GM20000 (cell line): Measurements from ENCODE around the gene MORC4.

ENCODE experiments used
- DNase-seq: peaks from one replicate; pipeline ENCODE4 v3.0.0; 2012; ENCODE audit warnings: low spot score
- CTCF ChIP-seq: IDR thresholded peaks from 2 replicates; pipeline ENCODE4 v1.5.1; 2012; ENCODE audit warnings: mild to moderate bottlenecking, control low read depth; ENCODE audit errors: extremely low read depth, missing control alignments

The MORC4 gene

GRCh38 chrX:106940068-106940467, 59.9 kb downstream of the MORC4 start:
- no peak for TF ChIP-seq CTCF
- no peak for DNase-seq

GRCh38 chrX:106939566-106939965, 60.4 kb downstream of the MORC4 start:
- no peak for TF ChIP-seq CTCF
- DNase-seq, result no peak

DNA sequence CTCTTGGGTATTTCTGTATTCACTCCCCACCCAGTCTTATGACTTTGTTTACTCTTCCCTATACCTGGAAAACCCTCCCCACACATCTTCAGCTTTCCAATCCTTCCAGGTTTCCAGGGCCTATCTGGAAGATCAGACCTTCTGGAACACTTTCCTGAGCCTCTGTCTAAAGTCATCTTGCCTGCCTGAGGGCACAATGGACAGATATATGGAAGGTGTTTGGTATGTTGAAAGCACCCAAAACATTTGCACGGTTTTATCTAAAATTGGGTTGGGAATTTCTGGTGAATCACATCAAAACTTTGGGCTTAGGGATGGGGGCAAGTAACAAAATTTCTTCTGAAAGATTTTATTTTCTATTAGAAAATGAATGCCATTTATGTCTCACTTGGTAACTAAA, 63.8 kb downstream of the MORC4 start:
- TF ChIP-seq CTCF, result no peak
- DNase-seq, result no peak

- TF ChIP-seq CTCF, result no peak
- no peak for DNase-seq
Measured at GRCh38 chrX:106935175-106935574, 64.8 kb downstream of the MORC4 start.

DNA sequence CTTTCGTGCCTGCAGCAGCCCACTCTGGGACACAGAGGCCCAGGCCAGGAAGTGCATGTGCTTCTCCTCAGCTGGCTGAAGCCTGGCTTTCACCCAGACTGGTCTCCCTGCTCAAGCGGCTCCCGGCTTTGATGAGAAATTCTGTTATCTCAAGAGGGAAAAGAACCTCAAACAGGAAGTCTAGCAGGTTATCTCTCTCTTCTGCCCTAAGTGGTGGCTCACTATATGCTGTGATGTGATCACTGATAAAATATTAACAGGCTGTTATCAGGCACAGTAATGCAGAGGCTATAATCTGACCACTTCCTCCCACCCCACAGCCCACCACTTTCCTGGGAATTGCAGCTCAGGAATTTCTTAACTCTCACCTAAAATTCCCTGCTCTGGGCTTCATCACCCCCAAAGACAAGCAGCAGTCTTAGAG, 66.5 kb downstream of the MORC4 start:
- DNase-seq, result no peak
- no peak for TF ChIP-seq CTCF

DNA sequence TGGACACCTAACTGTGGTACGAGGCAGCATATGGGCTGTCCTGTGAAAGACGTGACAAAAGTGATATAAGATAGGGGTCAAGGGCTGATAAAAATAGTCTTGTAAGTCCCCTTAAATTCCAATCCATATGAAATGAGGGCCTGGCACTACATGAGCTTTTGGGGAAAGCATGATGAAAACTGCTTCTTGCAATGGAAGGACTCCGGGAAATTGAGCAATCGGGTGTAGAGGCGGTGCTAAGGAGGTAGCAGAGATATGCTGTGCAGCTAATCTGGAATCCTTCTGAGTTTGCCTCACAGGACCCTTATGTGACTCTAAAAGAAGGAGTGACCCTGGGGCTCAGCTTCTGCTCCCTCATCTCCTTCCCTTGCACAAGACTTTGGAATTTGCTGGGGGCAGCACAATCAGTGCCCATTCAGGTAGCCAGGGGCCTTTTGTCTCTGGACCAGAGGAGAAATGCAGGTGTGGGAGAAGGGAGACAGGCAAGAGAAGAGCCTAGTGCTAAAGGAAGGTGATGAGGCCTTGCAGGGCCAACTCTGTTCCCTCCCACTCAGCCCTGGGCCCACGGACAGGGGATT, 67.0 kb downstream of the MORC4 start:
- DNase-seq, result no peak
- no peak for TF ChIP-seq CTCF

GRCh38 chrX:106932492-106932923, 67.5 kb downstream of the MORC4 start:
- no peak for DNase-seq
- TF ChIP-seq CTCF, result no peak
